Body of pancreas (tissue), 4 donors: ENCODE data around the gene C5orf24.

Experiments used
- POLR2A ChIP-seq, 3 donors: fragments of 450-650 bp; IDR thresholded peaks; one replicate each; pipeline ENCODE4 v1.6.1; 2016; ENCODE audit warnings: antibody characterized with exemption in 3 of 3, mild to moderate bottlenecking in 2 of 3
- TF ChIP-seq, protein P1 (sequence below), 7 experiments: fragments of 450-650 bp in 4 of 7; fragments of 200-600 bp in 3 of 7; sonication (generic) in 3 of 7; IDR thresholded peaks; one replicate each; pipeline ENCODE4 v1.5.1; 2016 to 2019; ENCODE audit warnings: antibody characterized with exemption in 7 of 7

DNA sequence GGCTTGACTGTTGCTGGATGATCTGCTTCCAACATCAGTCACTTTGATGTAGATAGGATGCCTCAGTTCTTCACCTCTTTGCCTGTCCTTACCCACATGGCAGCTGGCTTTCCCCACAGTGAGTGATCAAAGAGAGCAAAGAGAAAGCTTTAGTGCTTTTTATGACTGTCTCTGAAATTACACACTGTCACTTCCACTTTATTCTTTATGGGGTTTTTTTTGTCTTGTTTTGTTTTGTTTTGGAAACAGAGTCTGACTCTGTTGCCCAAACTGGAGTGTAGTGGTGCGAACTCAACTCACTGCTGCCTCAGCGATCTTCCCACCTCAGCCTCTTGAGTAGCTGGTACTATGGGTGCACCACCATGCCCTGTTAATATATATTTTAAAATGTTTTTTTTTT is 32.4 kb upstream of the C5orf24 start:
- TF ChIP-seq, protein P1, sequence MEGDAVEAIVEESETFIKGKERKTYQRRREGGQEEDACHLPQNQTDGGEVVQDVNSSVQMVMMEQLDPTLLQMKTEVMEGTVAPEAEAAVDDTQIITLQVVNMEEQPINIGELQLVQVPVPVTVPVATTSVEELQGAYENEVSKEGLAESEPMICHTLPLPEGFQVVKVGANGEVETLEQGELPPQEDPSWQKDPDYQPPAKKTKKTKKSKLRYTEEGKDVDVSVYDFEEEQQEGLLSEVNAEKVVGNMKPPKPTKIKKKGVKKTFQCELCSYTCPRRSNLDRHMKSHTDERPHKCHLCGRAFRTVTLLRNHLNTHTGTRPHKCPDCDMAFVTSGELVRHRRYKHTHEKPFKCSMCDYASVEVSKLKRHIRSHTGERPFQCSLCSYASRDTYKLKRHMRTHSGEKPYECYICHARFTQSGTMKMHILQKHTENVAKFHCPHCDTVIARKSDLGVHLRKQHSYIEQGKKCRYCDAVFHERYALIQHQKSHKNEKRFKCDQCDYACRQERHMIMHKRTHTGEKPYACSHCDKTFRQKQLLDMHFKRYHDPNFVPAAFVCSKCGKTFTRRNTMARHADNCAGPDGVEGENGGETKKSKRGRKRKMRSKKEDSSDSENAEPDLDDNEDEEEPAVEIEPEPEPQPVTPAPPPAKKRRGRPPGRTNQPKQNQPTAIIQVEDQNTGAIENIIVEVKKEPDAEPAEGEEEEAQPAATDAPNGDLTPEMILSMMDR (IDR thresholded peaks at IDR 0.05), result no peak
- no peak for TF ChIP-seq POLR2A (IDR thresholded peaks at IDR 0.05)
